IMR-90 (cell line): ENCODE data around the gene CDH26. TPM values are rescaled to one million over a fixed set of nuclear protein-coding genes. Genes with fewer than 3 reads are reported as not detected.

Source experiments
- ATAC-seq: fragments of 200-7000 bp; cut with Tn5 transposase; 2 replicates; pipeline ENCODE4 v1.9.1; 2020; ENCODE audit warnings: low read depth, mild to moderate bottlenecking, moderate library complexity
- BruUV-seq: library from RNA; stranded (reverse); fragments of 400-500 nt; replicated peaks from 2 replicates; lab custom pipeline; 2021; lab: Mats Ljungman, UMichigan
- CTCF ChIA-PET: fragments of 300-600 bp; formaldehyde crosslinking; extraction: SDS; loops from one replicate; lab custom pipeline; 2021; ENCODE audit warnings: antibody characterized with exemption; lab: Yijun Ruan, JAX
- POLR2A ChIA-PET: fragments of 300-600 bp; sonication (Branson Sonifier 250); formaldehyde crosslinking; loops from one replicate; lab custom pipeline; 2022; ENCODE audit warnings: antibody characterized with exemption; ENCODE audit not compliant: unreplicated experiment; lab: Charles Lee
- DNase-seq: peaks from one replicate; pipeline ENCODE4 v3.0.0; 2013
- H2AFZ ChIP-seq: replicated peaks from 2 replicates; pipeline ENCODE3; 2013; ENCODE audit warnings: low read length, mild to moderate bottlenecking; ENCODE audit not compliant: poor library complexity
- H2AK5ac ChIP-seq: 2 replicates; pipeline ENCODE4 v1.6.1; 2013; ENCODE audit warnings: low read depth, low read length, inconsistent platforms
- H2AK9ac ChIP-seq: replicated peaks from 2 replicates; pipeline ENCODE3; 2013; ENCODE audit warnings: mild to moderate bottlenecking, low read depth, low read length, moderate library complexity; ENCODE audit not compliant: poor library complexity
- H2BK120ac ChIP-seq: 2 replicates; pipeline ENCODE4 v1.6.1; 2013; ENCODE audit warnings: low read depth, low read length, inconsistent platforms
- H2BK15ac ChIP-seq: 3 replicates; pipeline ENCODE4 v1.6.1; 2013; ENCODE audit warnings: low read depth, low read length, inconsistent platforms
- H2BK20ac ChIP-seq: 2 replicates; pipeline ENCODE4 v1.6.1; 2013; ENCODE audit warnings: low read depth, mild to moderate bottlenecking, inconsistent platforms, low read length, moderate library complexity
- H2BK5ac ChIP-seq: 2 replicates; pipeline ENCODE4 v1.6.1; 2013; ENCODE audit warnings: mild to moderate bottlenecking, low read depth, low read length, inconsistent platforms; ENCODE audit not compliant: poor library complexity, severe bottlenecking
- H3K14ac ChIP-seq: replicated peaks from 2 replicates; pipeline ENCODE4 v1.6.1; 2013; ENCODE audit warnings: low read depth, low read length, inconsistent platforms
- H3K18ac ChIP-seq: 2 replicates; pipeline ENCODE4 v1.6.1; 2013; ENCODE audit warnings: low read depth, low read length, control low read depth
- H3K23ac ChIP-seq: 2 replicates; pipeline ENCODE4 v1.6.1; 2013; ENCODE audit warnings: low read depth, low read length, inconsistent platforms
- H3K27ac ChIP-seq: 2 replicates; pipeline ENCODE4 v1.5.1; 2013; ENCODE audit warnings: mild to moderate bottlenecking, control low read depth, low read length; ENCODE audit not compliant: insufficient read depth
- H3K27me3 ChIP-seq: 2 replicates; pipeline ENCODE4 v1.6.1; 2013; ENCODE audit warnings: low read length; ENCODE audit not compliant: control insufficient read depth, insufficient read depth
- H3K36me3 ChIP-seq: 2 replicates; pipeline ENCODE4 v1.6.1; 2013; ENCODE audit warnings: low read length, mixed read lengths; ENCODE audit not compliant: control insufficient read depth, insufficient read depth
- H3K4ac ChIP-seq: 2 replicates; pipeline ENCODE4 v1.6.1; 2013; ENCODE audit warnings: low read depth, low read length, inconsistent platforms
- H3K4me1 ChIP-seq: 2 replicates; pipeline ENCODE4 v1.6.1; 2013; ENCODE audit warnings: low read length, mixed read lengths; ENCODE audit not compliant: control insufficient read depth, insufficient read depth
- H3K4me2 ChIP-seq: 2 replicates; pipeline ENCODE4 v1.6.1; 2013; ENCODE audit warnings: low read depth, mild to moderate bottlenecking, control low read depth, low read length, moderate library complexity
- H3K4me3 ChIP-seq: 2 replicates; pipeline ENCODE4 v1.5.1; 2013; ENCODE audit warnings: low read depth, mild to moderate bottlenecking, control low read depth, low read length, moderate library complexity; ENCODE audit not compliant: insufficient read depth
- H3K56ac ChIP-seq: 2 replicates; pipeline ENCODE4 v1.6.1; 2013; ENCODE audit warnings: low read length, inconsistent platforms; ENCODE audit not compliant: insufficient read depth; ENCODE audit errors: extremely low read depth
- H3K79me1 ChIP-seq, 2 experiments: 2 replicates each; pipeline ENCODE4 v1.6.1; 2013; ENCODE audit warnings: low read length in 2 of 2, inconsistent platforms in 1 of 2, low read depth in 1 of 2
- H3K9ac ChIP-seq: 2 replicates; pipeline ENCODE4 v1.6.1; 2013; ENCODE audit warnings: low read depth, low read length, control low read depth
- H3K9me1 ChIP-seq: 2 replicates; pipeline ENCODE4 v1.6.1; 2013; ENCODE audit warnings: low read length, inconsistent platforms; ENCODE audit not compliant: insufficient read depth
- H3K9me3 ChIP-seq: 2 replicates; pipeline ENCODE4 v1.6.1; 2013; ENCODE audit warnings: low read length; ENCODE audit not compliant: control insufficient read depth, insufficient read depth
- H4K20me1 ChIP-seq: 2 replicates; pipeline ENCODE4 v1.6.1; 2013; ENCODE audit warnings: low read length, inconsistent platforms; ENCODE audit not compliant: insufficient read depth
- H4K5ac ChIP-seq: 2 replicates; pipeline ENCODE4 v1.6.1; 2013; ENCODE audit warnings: mild to moderate bottlenecking, low read depth, low read length, control low read depth
- H4K8ac ChIP-seq, 2 experiments: 2 replicates each; pipeline ENCODE4 v1.6.1; 2013; ENCODE audit warnings: low read depth in 2 of 2, low read length in 2 of 2, control low read depth in 1 of 2, inconsistent platforms in 1 of 2
- H4K91ac ChIP-seq: 2 replicates; pipeline ENCODE4 v1.6.1; 2013; ENCODE audit warnings: low read depth, low read length, inconsistent platforms; ENCODE audit not compliant: insufficient read depth
- CEBPB ChIP-seq: IDR thresholded peaks from 2 replicates; pipeline ENCODE4 v1.6.1; 2012; ENCODE audit warnings: low read depth, low read length, improper control_type of control experiment
- FOS ChIP-seq: fragments of 150-350 bp; IDR thresholded peaks from 2 replicates; pipeline ENCODE4 v1.6.1; 2016; ENCODE audit warnings: low read depth, low read length
- MAFK ChIP-seq: IDR thresholded peaks from 2 replicates; pipeline ENCODE4 v1.6.1; 2012; ENCODE audit warnings: low read depth, low read length, improper control_type of control experiment
- MAZ ChIP-seq: IDR thresholded peaks from 2 replicates; pipeline ENCODE4 v1.6.1; 2012; ENCODE audit warnings: low read depth, mild to moderate bottlenecking, low read length, improper control_type of control experiment, moderate library complexity, borderline replicate concordance
- POLR2A ChIP-seq: IDR thresholded peaks from 2 replicates; pipeline ENCODE4 v1.6.1; 2012; ENCODE audit warnings: mild to moderate bottlenecking, low read depth, low read length
- RAD21 ChIP-seq: IDR thresholded peaks from 2 replicates; pipeline ENCODE4 v1.6.1; 2012; ENCODE audit warnings: low read length, improper control_type of control experiment
- RCOR1 ChIP-seq: IDR thresholded peaks from 2 replicates; pipeline ENCODE4 v1.6.1; 2012; ENCODE audit warnings: mild to moderate bottlenecking, low read length, improper control_type of control experiment; ENCODE audit not compliant: insufficient replicate concordance
- RFX5 ChIP-seq: IDR thresholded peaks from 2 replicates; pipeline ENCODE4 v1.8.0; 2012; ENCODE audit warnings: low read depth, mild to moderate bottlenecking, low read length, moderate library complexity
- WGBS, 2 experiments: methylation state at CpG; one replicate each; pipeline versions ENCODE4 v1.1.5 to v1.1.7; 2013; ENCODE audit warnings: missing lambda C conversion rate in 2 of 2; ENCODE audit not compliant: insufficient read length in 1 of 2; ENCODE audit errors: extremely low coverage in 2 of 2; 5-methylcytosine and 5-hydroxymethylcytosine counted together
- dilution Hi-C: fragments of 300-500 bp; cut with HindIII; formaldehyde crosslinking; loops from one replicate; pipeline ENCODE4 v1.14.3; 2018; ENCODE audit warnings: low sequenced_read_pairs; ENCODE audit not compliant: unreplicated experiment
- in situ Hi-C: fragments of 300-500 bp; cut with MboI; formaldehyde crosslinking; loops from 3 replicates; pipeline ENCODE4 v1.14.3; 2019; ENCODE audit warnings: low sequenced_read_pairs, inconsistent platforms, mixed read lengths
- intact Hi-C: fragments of 100-400 bp; cut with micrococcal nuclease; formaldehyde crosslinking; loops from 2 replicates; pipeline ENCODE4 v1.10.0; 2022
- polyA plus RNA-seq, 3 experiments: library from polyadenylated mRNA; depleted of rRNA; stranded (reverse); fragments of >200 nt; gene quantifications; 2 replicates each; pipeline ENCODE4 v1.2.3, GENCODE V29; 2012; ENCODE audit warnings: low replicate concordance in 1 of 3
- total RNA-seq: library from RNA; depleted of rRNA; stranded (reverse); fragments of >200 nt; gene quantifications from 2 replicates; pipeline ENCODE4 v1.2.3, GENCODE V29; 2012

The CDH26 gene
- total and polyA plus RNA-seq, 2 of the 4 experiments (the other 2 are of a cell fraction) = not detected

GRCh38 chr20:59937150-59937549 is 21.1 kb upstream of the CDH26 start:
- Histone ChIP-seq H3K4me2 (no peak overlapping the region), H3K23ac (no peak overlapping the region), H3K9ac (no peak overlapping the region), H3K79me1 (peaks cover 10 to 16% of the 10 kb centered on the region in 2 experiments), H2AK5ac (no peak overlapping the region), H2AFZ (no peak overlapping the region), H2BK120ac (no peak overlapping the region), H3K56ac (no peak overlapping the region), H2AK9ac (no peak overlapping the region), H4K8ac (no peak overlapping the region), H3K27ac (no peak overlapping the region), H3K27me3 (no peaks in the 10 kb centered on the region), H2BK15ac (no peak overlapping the region), H3K4me1 (peaks cover 9% of the 10 kb centered on the region), H3K4ac (no peak overlapping the region), H3K18ac (no peak overlapping the region), H4K20me1 (peaks cover 13% of the 10 kb centered on the region), H4K5ac (no peak overlapping the region), H2BK5ac (no peak overlapping the region), H3K9me3 (no peaks in the 10 kb centered on the region), H3K9me1 (no peaks in the 10 kb centered on the region), H3K36me3 (no peaks in the 10 kb centered on the region), H4K91ac (no peak overlapping the region), H2BK20ac (no peak overlapping the region), H3K4me3 (no peak overlapping the region), H3K14ac (no peak overlapping the region)
- BruUV-seq = TSS peak; percentile 76
- DNase-seq (no peak), ATAC-seq (no peak)
- POLR2A ChIA-PET = no interaction called here
- no peak for TF ChIP-seq RCOR1
- TF ChIP-seq POLR2A = no peak
- TF ChIP-seq MAFK = no peak
- TF ChIP-seq RFX5 = no peak
- no peak for TF ChIP-seq FOS
- no peak for TF ChIP-seq RAD21
- TF ChIP-seq CEBPB = peak; percentile 61
- no peak for TF ChIP-seq MAZ
- intact Hi-C loops (no loop called here), dilution Hi-C loops (no loop called here), in situ Hi-C loops (no loop called here)
- no CpG with 5 or more reads among the region's 3 CpGs for WGBS, 2 experiments
- CTCF ChIA-PET = interaction anchor here (2.7 kb wide), 1 partner anchor 10 kb away, joined by 5 read pairs; no protein-coding TSS in a partner anchor
